Retinal pigment epithelial cell (primary cell): ENCODE results near the gene IL13.

Source experiments
- DNase-seq: peaks from one replicate; pipeline ENCODE4 v3.0.0-alpha.2; 2010; ENCODE audit warnings: low read depth
- H3K4me3 ChIP-seq: 2 replicates; pipeline ENCODE4 v1.5.1; 2011; ENCODE audit warnings: mild to moderate bottlenecking, low read length, control low read depth, moderate library complexity
- TF ChIP-seq, protein P1 (sequence below): conservative IDR thresholded peaks from 2 replicates; pipeline ENCODE4 v1.5.1; 2011; ENCODE audit warnings: low read depth, low read length, control low read depth, inconsistent platforms

Gene IL13

DNA sequence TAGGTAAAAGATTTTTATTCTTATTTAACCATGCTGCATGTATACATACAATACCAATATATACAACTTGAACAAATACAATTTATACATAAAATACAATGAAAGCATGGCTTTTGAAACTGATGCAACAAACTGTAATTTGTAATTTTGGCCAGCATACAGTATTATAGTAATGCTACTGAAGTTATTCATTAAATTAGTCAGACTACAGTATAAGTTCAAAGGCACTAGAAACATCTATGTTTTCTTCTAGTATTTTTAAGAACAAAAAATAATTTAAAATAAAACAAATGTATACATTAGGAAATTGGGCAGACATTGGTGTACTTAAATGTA, 34.6 kb downstream of the IL13 start:
- no peak for DNase-seq
- no peak overlapping the region for H3K4me3 ChIP-seq
- TF ChIP-seq, protein P1, sequence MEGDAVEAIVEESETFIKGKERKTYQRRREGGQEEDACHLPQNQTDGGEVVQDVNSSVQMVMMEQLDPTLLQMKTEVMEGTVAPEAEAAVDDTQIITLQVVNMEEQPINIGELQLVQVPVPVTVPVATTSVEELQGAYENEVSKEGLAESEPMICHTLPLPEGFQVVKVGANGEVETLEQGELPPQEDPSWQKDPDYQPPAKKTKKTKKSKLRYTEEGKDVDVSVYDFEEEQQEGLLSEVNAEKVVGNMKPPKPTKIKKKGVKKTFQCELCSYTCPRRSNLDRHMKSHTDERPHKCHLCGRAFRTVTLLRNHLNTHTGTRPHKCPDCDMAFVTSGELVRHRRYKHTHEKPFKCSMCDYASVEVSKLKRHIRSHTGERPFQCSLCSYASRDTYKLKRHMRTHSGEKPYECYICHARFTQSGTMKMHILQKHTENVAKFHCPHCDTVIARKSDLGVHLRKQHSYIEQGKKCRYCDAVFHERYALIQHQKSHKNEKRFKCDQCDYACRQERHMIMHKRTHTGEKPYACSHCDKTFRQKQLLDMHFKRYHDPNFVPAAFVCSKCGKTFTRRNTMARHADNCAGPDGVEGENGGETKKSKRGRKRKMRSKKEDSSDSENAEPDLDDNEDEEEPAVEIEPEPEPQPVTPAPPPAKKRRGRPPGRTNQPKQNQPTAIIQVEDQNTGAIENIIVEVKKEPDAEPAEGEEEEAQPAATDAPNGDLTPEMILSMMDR: no peak

DNA sequence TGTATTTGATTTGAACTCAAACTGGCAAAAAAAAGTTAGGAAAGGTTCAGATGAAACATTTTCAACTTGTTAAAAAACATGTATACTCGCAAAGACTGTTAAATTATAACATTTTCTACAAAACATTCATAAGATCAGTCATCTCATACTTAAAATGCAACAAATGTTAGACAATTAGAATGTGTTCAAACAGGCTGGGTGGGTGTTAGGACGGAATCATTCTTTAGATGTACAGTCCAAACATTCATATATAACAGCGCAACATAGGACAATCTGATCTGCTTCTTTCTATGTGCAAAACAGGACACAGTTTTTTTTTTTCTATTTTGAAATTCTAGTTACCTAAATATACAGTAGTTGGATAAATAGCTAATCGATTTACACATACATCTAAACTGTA, 38.0 kb downstream of the IL13 start:
- TF ChIP-seq, protein P1: no peak
- no peak overlapping the region for H3K4me3 ChIP-seq
- DNase-seq: no peak

DNA sequence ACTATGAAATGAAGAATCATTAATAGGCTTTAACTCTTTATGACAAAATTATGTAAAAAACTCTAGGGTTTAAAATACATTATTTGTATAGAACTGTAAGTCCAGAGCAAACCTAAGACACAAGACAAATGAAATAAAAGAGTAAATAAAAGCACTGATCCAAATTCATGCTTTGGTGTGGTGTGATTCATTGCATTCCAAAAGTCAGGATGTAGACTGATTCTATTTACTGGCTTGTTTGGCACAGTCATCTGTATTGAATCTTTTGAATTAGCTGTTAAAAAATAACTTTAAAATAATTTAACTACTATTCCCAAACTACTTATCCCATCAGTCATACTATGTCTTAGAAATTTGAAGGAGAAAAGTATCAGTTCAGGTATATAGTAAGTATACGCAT, 46.9 kb downstream of the IL13 start:
- TF ChIP-seq, protein P1: no peak
- no peak for DNase-seq

DNA sequence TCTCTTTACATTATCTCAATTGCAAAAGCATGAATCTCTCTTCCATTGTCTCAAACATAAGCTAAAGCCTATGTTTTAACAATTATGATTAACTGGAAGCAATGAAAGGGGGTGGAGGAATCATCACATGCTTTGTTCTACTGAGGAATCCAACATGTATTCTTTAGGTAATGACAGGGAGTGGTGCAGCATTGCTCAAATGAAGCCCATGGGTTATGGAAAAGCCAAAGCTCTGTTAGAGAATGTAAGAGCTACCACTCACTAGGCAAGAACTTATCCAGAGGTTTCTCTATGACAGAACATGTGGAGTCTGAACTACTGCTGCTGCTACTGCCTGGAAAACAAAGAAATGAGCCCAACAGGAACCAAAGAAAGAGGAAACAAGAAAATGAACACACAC, 50.7 kb downstream of the IL13 start:
- DNase-seq: no peak
- H3K4me3 ChIP-seq: no peak overlapping the region
- TF ChIP-seq, protein P1: no peak

More for the DNA sequence above, 46.9 kb downstream of the IL13 start:
- H3K4me3 ChIP-seq: no peak overlapping the region
